Endothelial cell of umbilical vein (primary cell): Measurements from ENCODE around the gene INO80D. TPM values are rescaled to one million over a fixed set of nuclear protein-coding genes. Genes with fewer than 3 reads are reported as not detected.

ENCODE experiments used
- BruUV-seq: library from RNA; stranded (reverse); fragments of 400-500 nt; replicated peaks from 2 replicates; lab custom pipeline; 2021; lab: Mats Ljungman, UMichigan
- CTCF ChIA-PET: fragments of 300-600, 350-600 bp; sonication (Branson Sonifier 250); formaldehyde crosslinking; loops from one replicate; lab custom pipeline; 2021; ENCODE audit warnings: antibody characterized with exemption, inconsistent platforms; lab: Charles Lee
- POLR2A ChIA-PET: fragments of 300-600, 350-600 bp; sonication (Branson Sonifier 250); formaldehyde crosslinking; loops from one replicate; lab custom pipeline; 2021; ENCODE audit warnings: antibody characterized with exemption, inconsistent platforms; lab: Charles Lee
- DNase-seq: peaks from one replicate; pipeline ENCODE4 v3.0.0-alpha.2; 2011; ENCODE audit warnings: low read depth, low spot score
- FAIRE-seq: peaks from 2 replicates; lab custom pipeline; 2011; peaks lifted over from hg19 to GRCh38; lab: Jason Lieb, UNC
- H2AFZ ChIP-seq: 2 replicates; pipeline ENCODE4 v1.6.0; 2012; ENCODE audit warnings: low read depth, low read length, control low read depth, inconsistent platforms
- H3K27ac ChIP-seq: 2 replicates; pipeline ENCODE4 v1.5.1; 2011; ENCODE audit warnings: low read depth, mild to moderate bottlenecking, control low read depth, low read length, moderate library complexity; ENCODE audit not compliant: insufficient read depth
- H3K27me3 ChIP-seq, 2 experiments: 2 replicates each; pipeline versions ENCODE4 v1.6.0 to v1.6.1; 2011; ENCODE audit warnings: low read length in 2 of 2, mixed read lengths in 1 of 2; ENCODE audit not compliant: control insufficient read depth in 2 of 2, insufficient read depth in 2 of 2
- H3K36me3 ChIP-seq, 2 experiments: 2 replicates in 1 of 2; 3 replicates in 1 of 2; pipeline ENCODE4 v1.5.1; 2011; ENCODE audit warnings: low read length in 2 of 2, mild to moderate bottlenecking in 1 of 2, moderate library complexity in 1 of 2; ENCODE audit not compliant: control insufficient read depth in 2 of 2, insufficient read depth in 2 of 2; ENCODE audit errors: extremely low read depth in 1 of 2
- H3K4me1 ChIP-seq: 3 replicates; pipeline ENCODE4 v1.5.1; 2011; ENCODE audit warnings: mild to moderate bottlenecking, low read length; ENCODE audit not compliant: control insufficient read depth, insufficient read depth; ENCODE audit errors: extremely low read depth
- H3K4me2 ChIP-seq: 2 replicates; pipeline ENCODE4 v1.6.1; 2011; ENCODE audit warnings: low read length, control low read depth, mixed read lengths; ENCODE audit not compliant: insufficient read depth
- H3K4me3 ChIP-seq, 3 experiments: fragments of 200-600 bp in 1 of 3; sonication (generic), shearing (Covaris generic) in 1 of 3; replicated peaks in 1 of 3; 2 replicates each; pipeline ENCODE4 v1.5.1; 2011 to 2016; ENCODE audit warnings: control low read depth in 3 of 3, low read length in 3 of 3, mild to moderate bottlenecking in 2 of 3, inconsistent platforms in 1 of 3, low read depth in 1 of 3, moderate library complexity in 1 of 3; ENCODE audit not compliant: insufficient read depth in 1 of 3
- H3K79me2 ChIP-seq: 2 replicates; pipeline ENCODE4 v1.6.0; 2012; ENCODE audit warnings: low read length, inconsistent platforms; ENCODE audit not compliant: control insufficient read depth, insufficient read depth
- H3K9ac ChIP-seq: replicated peaks from 2 replicates; pipeline ENCODE3; 2011; ENCODE audit warnings: low read length, control low read depth; ENCODE audit not compliant: insufficient read depth; ENCODE audit errors: extremely low read depth
- H3K9me1 ChIP-seq: replicated peaks from 3 replicates; pipeline ENCODE4 v1.6.0; 2011; ENCODE audit warnings: mild to moderate bottlenecking, low read length; ENCODE audit not compliant: control insufficient read depth, insufficient read depth; ENCODE audit errors: extremely low read depth
- H3K9me3 ChIP-seq: replicated peaks from 2 replicates; pipeline ENCODE4 v1.5.1; 2012; ENCODE audit warnings: low read length, inconsistent platforms; ENCODE audit not compliant: control insufficient read depth, insufficient read depth
- H4K20me1 ChIP-seq: replicated peaks from 2 replicates; pipeline ENCODE3; 2011; ENCODE audit warnings: mild to moderate bottlenecking, low read length; ENCODE audit not compliant: control insufficient read depth, insufficient read depth; ENCODE audit errors: extremely low read depth
- CTCF ChIP-seq, 2 donors: IDR thresholded peaks; 1 replicate in 1 of 2; 2 replicates in 1 of 2; pipeline ENCODE4 v1.5.1; 2011; ENCODE audit warnings: low read length in 2 of 2, mild to moderate bottlenecking in 2 of 2, moderate library complexity in 2 of 2, control low read depth in 1 of 2, inconsistent platforms in 1 of 2, low read depth in 1 of 2; ENCODE audit not compliant: insufficient read depth in 1 of 2; ENCODE audit errors: extremely low read depth in 1 of 2
- EZH2 ChIP-seq: IDR thresholded peaks from 2 replicates; pipeline ENCODE4 v1.6.1; 2012; ENCODE audit warnings: borderline replicate concordance, low read depth, mild to moderate bottlenecking, moderate library complexity, low read length, inconsistent platforms; ENCODE audit not compliant: severe bottlenecking
- FOS ChIP-seq: IDR thresholded peaks from 2 replicates; pipeline ENCODE4 v1.6.1; 2011; ENCODE audit warnings: mild to moderate bottlenecking, low read length, moderate library complexity, borderline replicate concordance; ENCODE audit not compliant: insufficient read depth
- JUN ChIP-seq: IDR thresholded peaks from 2 replicates; pipeline ENCODE4 v1.6.1; 2011; ENCODE audit warnings: borderline replicate concordance, low read depth; ENCODE audit not compliant: insufficient read length, insufficient read depth
- MAX ChIP-seq: IDR thresholded peaks from 2 replicates; pipeline ENCODE4 v1.6.1; 2011; ENCODE audit not compliant: insufficient read depth, insufficient read length
- MYC ChIP-seq: IDR thresholded peaks from one replicate; pipeline ENCODE4 v1.6.1; 2011; ENCODE audit warnings: mild to moderate bottlenecking, low read depth, low read length
- POLR2A ChIP-seq: IDR thresholded peaks from 2 replicates; pipeline ENCODE4 v1.6.1; 2012; ENCODE audit warnings: low read depth, mild to moderate bottlenecking, control low read depth, low read length
- dilution Hi-C: fragments of 300-500 bp; cut with MboI; formaldehyde crosslinking; loops from one replicate; pipeline ENCODE4 v1.15.0; 2019; ENCODE audit warnings: low sequenced_read_pairs; ENCODE audit not compliant: extremely low pct_ligation_motif_present
- intact Hi-C: fragments of 100-400 bp; cut with micrococcal nuclease; formaldehyde crosslinking; loops from one replicate; pipeline ENCODE4 v1.10.0; 2022
- polyA plus RNA-seq, 4 experiments: library from polyadenylated mRNA; depleted of rRNA in 3 of 4; stranded (reverse) in 3 of 4; unstranded in 1 of 4; fragments of >200 nt; gene quantifications; 2 replicates each; pipeline versions ENCODE4 v1.2.1 to v1.2.3, GENCODE V29; 2011 to 2012; ENCODE audit warnings: missing spikeins in 1 of 4
- total RNA-seq: library from RNA; stranded (reverse); gene quantifications from 2 replicates; pipeline ENCODE4 v1.2.3, GENCODE V29; 2021

The INO80D gene
- total and polyA plus RNA-seq, 2 donors (not counting 3 experiments of a cell fraction or from before 2014, with no cell fraction given), result 2.9 to 20.3 TPM

- Histone ChIP-seq H3K27ac (no peak overlapping the region), H3K79me2 (no peaks in the 10 kb centered on the region), H3K4me3 (no peak overlapping the region), H3K4me1 (no peaks in the 10 kb centered on the region), H4K20me1 (no peaks in the 10 kb centered on the region), H3K27me3 (no peaks in the 10 kb centered on the region), H2AFZ (no peak overlapping the region), H3K9me1 (no peaks in the 10 kb centered on the region), H3K9me3 (no peaks in the 10 kb centered on the region), H3K9ac (no peak overlapping the region), H3K4me2 (no peak overlapping the region), H3K36me3 (no peaks in the 10 kb centered on the region)
- no peak for DNase-seq
- FAIRE-seq, result no peak
- dilution Hi-C loops (no loop called here), intact Hi-C loops (no loop called here)
- TF ChIP-seq MAX (no peak), MYC (no peak)
- ChIA-PET POLR2A (no interaction called here), CTCF (no interaction called here)
- no TSS peak for BruUV-seq
Observed at GRCh38 chr2:206108713-206109112, 22.7 kb upstream of the INO80D start.

GRCh38 chr2:206105541-206105940 lies 19.6 kb upstream of the INO80D start:
- Histone ChIP-seq H4K20me1 (no peaks in the 10 kb centered on the region), H3K27ac (no peak overlapping the region), H3K27me3 (no peaks in the 10 kb centered on the region), H3K9me3 (no peaks in the 10 kb centered on the region), H3K4me3 (no peak overlapping the region), H2AFZ (no peak overlapping the region), H3K9me1 (no peaks in the 10 kb centered on the region), H3K79me2 (no peaks in the 10 kb centered on the region), H3K36me3 (no peaks in the 10 kb centered on the region), H3K4me2 (no peak overlapping the region), H3K4me1 (no peaks in the 10 kb centered on the region), H3K9ac (no peak overlapping the region)
- FAIRE-seq (no peak), DNase-seq (no peak)
- CTCF ChIA-PET, result interaction anchor here (1.4 kb wide), 1 partner anchor 9 kb away, joined by 6 read pairs; no protein-coding TSS in a partner anchor
- intact Hi-C loops, result no loop called here
- dilution Hi-C loops, result no loop called here
- TSS peak; percentile 61 for BruUV-seq
- POLR2A ChIA-PET, result interaction anchor here (0.5 kb wide), 1 partner anchor 74 kb away, joined by 6 read pairs; no protein-coding TSS in a partner anchor
- TF ChIP-seq EZH2 (no peak), POLR2A (no peak), FOS (no peak), JUN (no peak), CTCF (IDR thresholded peaks at IDR 0.05; ENCODE audit: extremely low read depth in 1 of 2, insufficient read depth in 1 of 2, low read depth in 1 of 2, low read length in 2 of 2) (no peak), MYC (no peak)
